Trophoblast cell (in vitro differentiated cells and primary cell): Measurements from ENCODE around the gene FADD.

ENCODE experiments used
- DNase-seq, 2 donors: peaks; one replicate each; pipeline ENCODE4 v3.0.0-alpha.2; 2016
- H2AFZ ChIP-seq: 2 replicates; pipeline ENCODE4 v1.6.1; 2013; ENCODE audit warnings: low read length, moderate library complexity, mild to moderate bottlenecking; ENCODE audit not compliant: insufficient read depth, poor library complexity
- H2AK5ac ChIP-seq: 2 replicates; pipeline ENCODE4 v1.6.1; 2013; ENCODE audit warnings: mild to moderate bottlenecking, low read length
- H2BK120ac ChIP-seq: 2 replicates; pipeline ENCODE4 v1.6.1; 2013; ENCODE audit warnings: low read length, mild to moderate bottlenecking, moderate library complexity; ENCODE audit not compliant: insufficient read depth, poor library complexity
- H2BK12ac ChIP-seq: 2 replicates; pipeline ENCODE4 v1.6.1; 2013; ENCODE audit warnings: mild to moderate bottlenecking, low read length, moderate library complexity
- H2BK5ac ChIP-seq: 2 replicates; pipeline ENCODE4 v1.6.1; 2013; ENCODE audit warnings: low read length, low read depth, moderate library complexity, mild to moderate bottlenecking; ENCODE audit not compliant: poor library complexity
- H3K14ac ChIP-seq: 2 replicates; pipeline ENCODE4 v1.6.1; 2013; ENCODE audit warnings: mild to moderate bottlenecking, low read length
- H3K18ac ChIP-seq: 2 replicates; pipeline ENCODE4 v1.6.1; 2013; ENCODE audit warnings: mild to moderate bottlenecking, low read length
- H3K23ac ChIP-seq: 2 replicates; pipeline ENCODE4 v1.6.1; 2013; ENCODE audit warnings: low read length
- H3K27ac ChIP-seq: 2 replicates; pipeline ENCODE4 v1.5.1; 2013; ENCODE audit warnings: low read depth, mild to moderate bottlenecking, inconsistent platforms, low read length, moderate library complexity
- H3K27me3 ChIP-seq: 2 replicates; pipeline ENCODE4 v1.6.1; 2013; ENCODE audit warnings: inconsistent platforms, mild to moderate bottlenecking, low read length, moderate library complexity; ENCODE audit not compliant: insufficient read depth
- H3K36me3 ChIP-seq, 2 experiments: 1 replicate in 1 of 2; 2 replicates in 1 of 2; pipeline ENCODE4 v1.6.1; 2013; ENCODE audit warnings: low read length in 2 of 2, mild to moderate bottlenecking in 2 of 2, moderate library complexity in 1 of 2; ENCODE audit not compliant: insufficient read depth in 2 of 2, control insufficient read depth in 1 of 2
- H3K4ac ChIP-seq: 2 replicates; pipeline ENCODE4 v1.6.1; 2013; ENCODE audit warnings: low read depth, mild to moderate bottlenecking, low read length, moderate library complexity
- H3K4me1 ChIP-seq, 2 experiments: 1 replicate in 1 of 2; 2 replicates in 1 of 2; pipeline ENCODE4 v1.6.1; 2013; ENCODE audit warnings: low read length in 2 of 2, mild to moderate bottlenecking in 2 of 2, moderate library complexity in 1 of 2; ENCODE audit not compliant: insufficient read depth in 2 of 2, control insufficient read depth in 1 of 2
- H3K4me2 ChIP-seq: 2 replicates; pipeline ENCODE4 v1.6.1; 2013; ENCODE audit warnings: inconsistent platforms, mild to moderate bottlenecking, low read length, moderate library complexity
- H3K4me3 ChIP-seq: 2 replicates; pipeline ENCODE4 v1.5.1; 2013; ENCODE audit warnings: mild to moderate bottlenecking, low read depth, low read length, inconsistent platforms
- H3K79me1 ChIP-seq: one replicate; pipeline ENCODE4 v1.6.1; 2013; ENCODE audit warnings: low read length
- H3K79me2 ChIP-seq: 2 replicates; pipeline ENCODE4 v1.6.1; 2013; ENCODE audit warnings: low read length, mild to moderate bottlenecking; ENCODE audit not compliant: control insufficient read depth, insufficient read depth, poor library complexity
- H3K9ac ChIP-seq: 2 replicates; pipeline ENCODE4 v1.6.1; 2013; ENCODE audit warnings: mild to moderate bottlenecking, low read length
- H3K9me3 ChIP-seq: 2 replicates; pipeline ENCODE4 v1.6.1; 2013; ENCODE audit warnings: low read depth, mild to moderate bottlenecking, control low read depth, inconsistent platforms, low read length; ENCODE audit not compliant: insufficient read depth
- H4K12ac ChIP-seq: 2 replicates; pipeline ENCODE4 v1.6.1; 2013; ENCODE audit warnings: low read depth, mild to moderate bottlenecking, low read length, moderate library complexity
- H4K8ac ChIP-seq: 2 replicates; pipeline ENCODE4 v1.6.1; 2013; ENCODE audit warnings: low read depth, mild to moderate bottlenecking, low read length, moderate library complexity
- H4K91ac ChIP-seq: one replicate; pipeline ENCODE4 v1.6.1; 2013; ENCODE audit warnings: low read depth, mild to moderate bottlenecking, low read length, moderate library complexity
- WGBS: extraction: QIAGEN DNeasy Blood & Tissue Kit; methylation state at CpG from one replicate; pipeline ENCODE4 v1.1.7; 2013; ENCODE audit warnings: missing lambda C conversion rate; ENCODE audit not compliant: insufficient read length, insufficient coverage; ENCODE audit errors: extremely low coverage; 5-methylcytosine and 5-hydroxymethylcytosine counted together

Gene FADD

DNA sequence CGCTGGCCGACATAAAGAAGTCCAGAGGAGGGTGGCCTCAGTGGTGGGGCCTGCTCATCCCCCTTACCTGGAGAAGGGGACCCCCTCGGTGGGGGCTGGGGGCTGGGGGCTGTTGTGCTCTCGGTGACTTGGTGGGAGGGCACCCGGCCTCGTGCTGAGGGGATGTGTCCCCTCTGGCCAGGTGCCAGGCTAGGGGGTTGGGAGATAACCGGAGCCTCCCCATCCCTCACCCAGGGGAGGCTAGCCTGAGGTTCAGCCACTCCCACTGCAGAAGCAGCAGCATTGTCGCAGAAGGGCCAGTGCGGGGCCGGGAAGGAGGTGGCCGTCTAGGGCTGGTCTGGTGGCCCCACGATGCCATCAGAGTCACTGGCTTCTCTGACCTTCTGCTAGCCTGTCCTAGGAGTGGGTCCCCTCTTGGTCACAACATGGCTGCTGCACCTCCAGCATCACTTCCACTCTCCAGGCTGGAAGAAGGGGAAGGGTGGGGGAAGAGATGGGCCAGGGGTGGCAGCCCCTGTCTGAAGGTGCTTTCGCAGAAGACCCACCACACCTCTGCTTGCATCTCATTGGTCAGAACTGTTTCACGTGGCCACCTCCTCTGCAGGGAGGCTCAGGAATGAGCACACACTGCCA, 44.2 kb upstream of the FADD start:
- H2BK5ac ChIP-seq: no peak overlapping the region
- no peak overlapping the region for H2BK120ac ChIP-seq
- H4K91ac ChIP-seq: no peak overlapping the region
- no peak overlapping the region for H4K12ac ChIP-seq
- H2BK12ac ChIP-seq: no peak overlapping the region
- no peaks in the 10 kb centered on the region for H3K36me3 ChIP-seq
- H3K18ac ChIP-seq: no peak overlapping the region
- no peak for DNase-seq
- H3K27ac ChIP-seq: no peak overlapping the region
- peaks cover 3% of the 10 kb centered on the region for H3K9me3 ChIP-seq
- H2AK5ac ChIP-seq: no peak overlapping the region
- H4K8ac ChIP-seq: no peak overlapping the region
- H3K4ac ChIP-seq: no peak overlapping the region
- no peak overlapping the region for H3K9ac ChIP-seq
- no peak overlapping the region for H2AFZ ChIP-seq
- no peaks in the 10 kb centered on the region for H3K4me1 ChIP-seq
- no peak overlapping the region for H3K4me3 ChIP-seq
- no peaks in the 10 kb centered on the region for H3K79me2 ChIP-seq
- no peak overlapping the region for H3K4me2 ChIP-seq
- no peaks in the 10 kb centered on the region for H3K27me3 ChIP-seq
- no CpG with 5 or more reads among the region's 14 CpGs for WGBS
- no peak overlapping the region for H3K23ac ChIP-seq
- no peak overlapping the region for H3K14ac ChIP-seq
- no peaks in the 10 kb centered on the region for H3K79me1 ChIP-seq

- H4K12ac ChIP-seq: no peak overlapping the region
- H4K8ac ChIP-seq: no peak overlapping the region
- H2BK5ac ChIP-seq: no peak overlapping the region
- no CpG with 5 or more reads among the region's 24 CpGs for WGBS
- H3K27ac ChIP-seq: no peak overlapping the region
- no peaks in the 10 kb centered on the region for H3K79me2 ChIP-seq
- H2BK12ac ChIP-seq: no peak overlapping the region
- H3K27me3 ChIP-seq: no peaks in the 10 kb centered on the region
- no peaks in the 10 kb centered on the region for H3K4me1 ChIP-seq
- no peak overlapping the region for H3K23ac ChIP-seq
- no peak overlapping the region for H3K9ac ChIP-seq
- no peak overlapping the region for H2BK120ac ChIP-seq
- no peak overlapping the region for H2AK5ac ChIP-seq
- H3K14ac ChIP-seq: no peak overlapping the region
- no peaks in the 10 kb centered on the region for H3K79me1 ChIP-seq
- H3K4me2 ChIP-seq: no peak overlapping the region
- H3K9me3 ChIP-seq: peaks cover 3% of the 10 kb centered on the region
- H3K4ac ChIP-seq: no peak overlapping the region
- H4K91ac ChIP-seq: no peak overlapping the region
- no peak overlapping the region for H3K18ac ChIP-seq
- no peak for DNase-seq
- no peaks in the 10 kb centered on the region for H3K36me3 ChIP-seq
- H3K4me3 ChIP-seq: no peak overlapping the region
- no peak overlapping the region for H2AFZ ChIP-seq
These were observed 43.2 kb upstream of the FADD start for GRCh38 chr11:70159627-70160570.

DNA sequence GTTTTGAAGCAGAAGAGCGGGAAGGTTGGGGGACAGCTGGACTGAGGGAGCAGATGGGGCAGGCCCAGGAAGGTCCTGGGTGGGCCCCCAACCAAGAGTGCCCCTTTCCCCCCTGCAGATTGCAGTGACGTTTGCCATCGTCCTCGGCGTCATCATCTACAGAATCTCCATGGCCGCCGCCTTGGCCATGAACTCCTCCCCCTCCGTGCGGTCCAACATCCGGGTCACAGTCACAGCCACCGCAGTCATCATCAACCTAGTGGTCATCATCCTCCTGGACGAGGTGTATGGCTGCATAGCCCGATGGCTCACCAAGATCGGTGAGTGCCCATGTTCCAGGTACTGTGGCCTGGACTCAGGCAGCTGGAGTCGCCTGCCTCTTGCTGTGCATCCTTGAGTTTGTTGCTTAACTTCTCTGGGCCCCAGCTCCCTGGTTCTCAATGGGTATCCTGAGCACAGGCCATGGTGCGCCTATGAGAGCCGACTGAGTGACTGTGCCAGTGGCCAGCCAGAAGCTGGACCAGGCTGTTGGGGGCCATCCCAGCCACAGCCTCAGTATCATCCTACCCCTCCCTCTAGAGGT, 42.0 kb upstream of the FADD start:
- no peak overlapping the region for H2BK120ac ChIP-seq
- no peak overlapping the region for H2BK12ac ChIP-seq
- no peak overlapping the region for H3K18ac ChIP-seq
- H3K27me3 ChIP-seq: no peaks in the 10 kb centered on the region
- no peak overlapping the region for H3K14ac ChIP-seq
- no peak overlapping the region for H2BK5ac ChIP-seq
- H3K27ac ChIP-seq: no peak overlapping the region
- H4K8ac ChIP-seq: no peak overlapping the region
- H3K4me1 ChIP-seq: no peaks in the 10 kb centered on the region
- H3K36me3 ChIP-seq: no peaks in the 10 kb centered on the region
- no peak overlapping the region for H3K4me2 ChIP-seq
- no CpG with 5 or more reads among the region's 17 CpGs for WGBS
- no peak for DNase-seq
- H3K9me3 ChIP-seq: peaks cover 3% of the 10 kb centered on the region
- H3K4ac ChIP-seq: no peak overlapping the region
- no peak overlapping the region for H4K12ac ChIP-seq
- no peak overlapping the region for H2AK5ac ChIP-seq
- no peak overlapping the region for H3K23ac ChIP-seq
- H3K9ac ChIP-seq: no peak overlapping the region
- H2AFZ ChIP-seq: no peak overlapping the region
- H4K91ac ChIP-seq: no peak overlapping the region
- no peaks in the 10 kb centered on the region for H3K79me2 ChIP-seq
- no peaks in the 10 kb centered on the region for H3K79me1 ChIP-seq
- no peak overlapping the region for H3K4me3 ChIP-seq

DNA sequence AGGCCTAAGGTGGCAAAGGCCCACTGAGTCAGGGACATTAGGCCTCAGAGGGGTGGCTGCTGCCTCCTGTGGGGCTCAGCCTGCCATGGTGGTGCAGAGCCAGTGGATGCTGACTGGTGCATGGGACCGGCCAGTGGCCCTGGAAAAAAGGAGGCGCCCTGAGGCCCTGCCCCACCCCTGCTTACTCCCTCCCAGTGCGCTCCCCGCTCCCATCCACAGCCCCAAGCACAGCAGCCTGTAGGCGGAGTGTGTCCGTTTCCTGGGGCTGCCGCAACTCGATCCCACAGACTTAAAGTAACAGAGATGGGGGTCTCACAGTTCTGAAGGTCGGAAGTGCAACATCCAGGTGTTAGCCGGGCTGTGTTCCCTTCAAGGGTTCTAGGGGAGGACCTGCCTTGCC, 38.4 kb upstream of the FADD start:
- no peaks in the 10 kb centered on the region for H3K27me3 ChIP-seq
- H2BK120ac ChIP-seq: no peak overlapping the region
- no peaks in the 10 kb centered on the region for H3K4me1 ChIP-seq
- H3K79me2 ChIP-seq: no peaks in the 10 kb centered on the region
- H3K27ac ChIP-seq: no peak overlapping the region
- H3K9ac ChIP-seq: no peak overlapping the region
- no peak overlapping the region for H3K23ac ChIP-seq
- H4K12ac ChIP-seq: no peak overlapping the region
- H4K8ac ChIP-seq: no peak overlapping the region
- H3K18ac ChIP-seq: no peak overlapping the region
- H3K4ac ChIP-seq: no peak overlapping the region
- DNase-seq: no peak
- no CpG with 5 or more reads among the region's 10 CpGs for WGBS
- no peak overlapping the region for H4K91ac ChIP-seq
- H2BK12ac ChIP-seq: no peak overlapping the region
- no peak overlapping the region for H2AFZ ChIP-seq
- no peak overlapping the region for H2BK5ac ChIP-seq
- H2AK5ac ChIP-seq: no peak overlapping the region
- no peaks in the 10 kb centered on the region for H3K36me3 ChIP-seq
- no peak overlapping the region for H3K4me2 ChIP-seq
- H3K79me1 ChIP-seq: no peaks in the 10 kb centered on the region
- H3K4me3 ChIP-seq: no peak overlapping the region
- H3K9me3 ChIP-seq: no peaks in the 10 kb centered on the region
- no peak overlapping the region for H3K14ac ChIP-seq
